Embryonic facial prominence (tissue), 1 donor: ENCODE data around the gene LYPD6.
"Not testable (repeated sequence)": the region's sequence is repeated elsewhere in the genome, so short reads cannot be mapped to it uniquely, and the experiment has no call there.

Experiments used
- DNase-seq: peaks from one replicate; pipeline ENCODE4 v3.0.0-alpha.2; 2016; ENCODE audit errors: extremely low spot score

LYPD6 gene

DNA sequence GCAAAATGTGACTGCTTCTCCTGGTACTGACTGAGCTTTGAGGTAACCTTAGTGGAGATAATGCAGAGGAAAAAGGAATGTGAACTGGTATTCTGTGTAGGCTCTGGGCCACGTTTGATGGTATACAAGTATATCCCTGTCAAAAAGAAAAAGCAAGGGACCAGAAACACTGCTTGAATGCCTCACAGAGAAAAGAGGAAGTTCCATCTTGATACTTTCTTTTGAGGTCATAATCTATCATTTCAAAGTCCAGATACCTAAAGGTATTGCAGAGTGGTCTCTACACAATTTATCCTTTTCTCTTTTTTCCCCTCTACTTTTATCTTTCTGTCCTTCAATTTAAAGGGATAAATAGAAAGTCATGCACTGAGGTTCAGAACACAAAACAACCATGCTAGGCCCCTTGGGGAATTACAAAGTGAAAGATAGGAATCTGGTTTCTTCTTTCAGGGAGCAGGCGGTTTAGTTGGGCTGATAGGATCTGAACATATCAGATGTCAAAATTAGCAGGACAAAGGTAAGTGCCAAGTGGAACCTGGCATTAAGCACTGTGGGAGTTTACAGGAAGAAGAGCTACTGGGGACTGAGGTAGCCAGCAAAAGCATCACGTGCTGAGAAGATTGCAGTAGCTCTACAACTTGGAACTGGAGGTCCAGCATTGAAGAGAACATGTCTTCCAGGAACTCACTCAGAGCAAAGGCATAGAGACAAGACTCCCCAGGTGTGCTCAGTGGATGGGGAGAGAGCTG lies 121.2 kb downstream of the LYPD6 start:
- no peak for DNase-seq

- no peak for DNase-seq
These were observed 125.9 kb downstream of the LYPD6 start for GRCh38 chr2:149456285-149456684.

DNA sequence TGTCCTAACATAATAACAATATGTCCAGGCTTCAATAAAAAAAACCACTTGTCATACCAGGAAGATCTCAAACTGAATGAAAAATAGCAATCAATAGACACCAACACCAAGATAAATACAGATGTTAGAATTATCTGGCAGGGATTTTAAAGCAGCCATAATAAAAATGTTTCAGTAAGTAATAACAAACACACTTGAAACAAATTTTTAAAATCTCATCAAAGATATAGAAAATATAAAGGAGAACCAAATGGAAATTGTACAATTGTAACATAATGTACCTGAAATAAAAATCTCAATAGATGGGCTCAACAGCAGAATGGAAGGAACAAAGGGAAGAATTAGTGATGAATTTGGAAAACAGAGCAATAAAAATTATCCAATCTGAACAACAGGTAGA lies 128.1 kb downstream of the LYPD6 start:
- no peak for DNase-seq

DNA sequence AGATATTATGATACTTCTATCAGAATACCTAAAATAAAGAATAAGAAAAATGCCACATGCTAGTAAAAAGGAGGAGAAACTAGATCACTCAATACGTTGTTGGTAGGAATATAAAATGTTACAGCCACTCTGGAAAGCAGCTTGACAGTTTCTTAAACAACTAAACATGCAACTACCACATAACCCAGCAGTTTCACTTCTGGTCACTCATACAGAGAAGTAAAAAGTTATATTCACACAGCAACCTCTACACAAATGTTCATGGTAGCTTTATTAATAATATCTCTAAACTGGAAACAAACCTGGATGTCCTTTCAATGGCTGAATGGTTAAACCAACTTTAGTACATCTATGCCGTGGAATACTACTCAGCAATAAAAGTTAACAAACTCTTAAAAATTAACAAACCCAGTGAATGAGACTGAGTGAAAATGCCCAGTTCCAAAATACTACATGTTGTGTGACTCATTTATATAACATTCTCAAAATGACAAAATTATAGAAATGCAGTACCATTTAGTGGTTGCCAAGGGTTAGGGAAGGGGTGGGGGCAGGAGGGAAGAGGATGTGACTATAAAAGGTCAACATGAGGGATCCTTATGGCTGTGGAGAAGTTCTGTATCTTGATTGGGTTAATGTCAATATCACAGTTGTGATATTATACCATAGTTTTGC lies 133.1 kb downstream of the LYPD6 start:
- DNase-seq, result no peak

- no peak for DNase-seq
These were observed 134.0 kb downstream of the LYPD6 start for GRCh38 chr2:149464396-149464795.

DNA sequence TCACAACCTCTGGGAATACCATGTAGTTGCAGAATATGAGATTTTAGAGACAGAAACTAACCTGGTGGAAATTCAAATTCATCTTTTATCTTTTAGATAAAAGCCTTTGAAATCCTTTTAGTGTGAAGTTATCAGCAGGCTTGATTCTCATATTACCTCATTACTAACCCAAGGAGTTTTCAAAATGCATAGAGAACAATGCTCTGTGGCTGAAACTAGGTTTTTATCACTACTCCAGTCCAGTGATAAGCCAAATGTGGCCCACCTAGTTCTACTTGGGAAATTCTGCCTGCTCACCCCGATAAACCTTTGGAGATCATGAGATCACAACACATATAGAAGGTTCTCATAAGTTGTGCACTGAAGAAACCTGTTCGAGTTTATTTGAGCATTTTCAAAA lies 135.5 kb downstream of the LYPD6 start:
- no peak for DNase-seq

DNA sequence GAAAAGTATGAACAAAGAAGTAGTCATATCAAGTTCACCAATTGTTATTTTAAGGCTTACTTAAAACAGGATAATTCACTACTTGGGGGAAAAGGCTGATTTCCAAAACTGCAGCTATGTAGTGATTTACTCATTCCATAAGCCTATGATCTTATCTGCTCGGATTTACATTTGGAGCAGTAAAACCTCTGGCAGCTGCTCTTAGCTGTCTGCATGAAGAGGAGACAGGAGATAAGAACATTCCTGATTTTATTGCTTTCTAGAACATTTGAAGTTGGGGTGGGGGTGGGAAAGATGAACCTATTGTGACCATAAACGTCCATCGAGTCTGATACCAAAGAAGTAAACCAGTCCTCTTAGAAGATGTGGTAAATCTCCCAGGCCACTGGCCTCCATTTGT lies 136.2 kb downstream of the LYPD6 start:
- DNase-seq, result no peak

- no peak for DNase-seq
These were observed 137.0 kb downstream of the LYPD6 start for GRCh38 chr2:149467436-149467835.

- DNase-seq, result no peak
These were observed 138.2 kb downstream of the LYPD6 start for GRCh38 chr2:149468636-149469035.

GRCh38 chr2:149470046-149470445 lies 139.7 kb downstream of the LYPD6 start:
- no peak for DNase-seq

- DNase-seq, result no peak
These were observed 142.0 kb downstream of the LYPD6 start for GRCh38 chr2:149472413-149472812.

DNA sequence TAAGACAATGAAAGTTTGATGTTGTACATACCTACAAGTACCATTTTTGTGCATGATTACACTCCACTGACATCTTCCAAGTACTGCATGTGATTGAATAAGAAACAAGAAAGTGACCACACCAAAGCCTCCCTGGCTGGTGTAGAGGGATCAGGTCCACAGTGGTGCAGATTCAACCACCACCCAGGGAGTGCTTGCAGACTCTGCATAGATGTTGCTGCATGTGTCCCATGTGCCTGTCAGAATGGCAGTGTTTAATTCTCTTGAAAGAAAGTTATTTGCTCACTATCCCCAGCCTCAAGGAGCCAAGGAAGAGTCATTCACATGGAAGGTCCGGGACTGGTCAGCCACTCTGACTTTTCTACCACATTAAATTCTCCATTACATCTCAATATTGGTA lies 142.7 kb downstream of the LYPD6 start:
- DNase-seq, result no peak

- DNase-seq, result no peak
These were observed 143.1 kb downstream of the LYPD6 start for GRCh38 chr2:149473521-149473920.

GRCh38 chr2:149483004-149483605 lies 152.7 kb downstream of the LYPD6 start:
- DNase-seq, result no peak

DNA sequence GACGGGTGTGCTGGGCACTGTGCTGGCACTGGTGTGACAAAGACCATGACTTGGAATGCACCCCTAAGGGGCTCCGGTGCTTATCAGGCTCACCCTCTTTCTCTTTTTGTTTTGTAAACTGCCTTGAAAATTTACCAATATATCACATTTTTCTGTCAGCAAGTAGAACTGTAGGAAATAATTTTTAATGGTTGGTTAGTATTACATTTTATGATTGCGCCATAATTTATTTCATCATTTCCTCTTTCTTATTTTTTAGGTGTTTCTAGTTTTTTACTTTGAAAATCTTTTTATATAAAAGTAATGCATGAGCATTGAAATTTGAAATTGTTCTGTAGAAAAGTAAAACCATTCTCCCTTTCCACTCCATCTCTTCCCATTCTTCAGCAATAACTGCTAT lies 156.3 kb downstream of the LYPD6 start:
- no peak for DNase-seq

- no peak for DNase-seq
These were observed 156.8 kb downstream of the LYPD6 start for GRCh38 chr2:149487189-149487588.

- no peak for DNase-seq
These were observed 158.5 kb downstream of the LYPD6 start for GRCh38 chr2:149488706-149489440.

GRCh38 chr2:149489452-149489851 lies 159.1 kb downstream of the LYPD6 start:
- DNase-seq, result no peak

GRCh38 chr2:149490296-149490695 lies 159.9 kb downstream of the LYPD6 start:
- DNase-seq, result peak; percentile 13

- DNase-seq, result no peak
These were observed 162.5 kb downstream of the LYPD6 start for GRCh38 chr2:149492923-149493322.

GRCh38 chr2:149499204-149499603 lies 168.8 kb downstream of the LYPD6 start:
- not testable (repeated sequence) for DNase-seq

- DNase-seq, result not testable (repeated sequence)
These were observed 176.4 kb downstream of the LYPD6 start for GRCh38 chr2:149506808-149507207.
